Duodenal mucosa (tissue), 2 donors: ENCODE results near the gene HAPLN3.
"Not testable (repeated sequence)": the region's sequence is repeated elsewhere in the genome, so short reads cannot be mapped to it uniquely, and the experiment has no call there.

Source experiments
- H3K27ac ChIP-seq: one replicate; pipeline ENCODE4 v1.7.0; 2013; ENCODE audit warnings: low read depth, low read length
- H3K27me3 ChIP-seq, 2 donors: one replicate each; pipeline ENCODE4 v1.7.0; 2013; ENCODE audit warnings: low read length in 2 of 2, control low read depth in 1 of 2; ENCODE audit not compliant: insufficient read depth in 2 of 2, control insufficient read depth in 1 of 2
- H3K36me3 ChIP-seq, 2 donors: one replicate each; pipeline ENCODE4 v1.7.0; 2013; ENCODE audit warnings: low read length in 2 of 2, control low read depth in 1 of 2; ENCODE audit not compliant: insufficient read depth in 2 of 2, control insufficient read depth in 1 of 2
- H3K4me1 ChIP-seq, 2 donors: one replicate each; pipeline ENCODE4 v1.7.0; 2013; ENCODE audit warnings: low read length in 2 of 2, control low read depth in 1 of 2; ENCODE audit not compliant: insufficient read depth in 2 of 2, control insufficient read depth in 1 of 2
- H3K4me3 ChIP-seq, 2 donors: one replicate each; pipeline ENCODE4 v1.7.0; 2013; ENCODE audit warnings: low read length in 2 of 2, low read depth in 1 of 2
- H3K9ac ChIP-seq, 2 donors: one replicate each; pipeline ENCODE4 v1.7.0; 2013; ENCODE audit warnings: low read length in 2 of 2, low read depth in 1 of 2
- H3K9me3 ChIP-seq, 2 donors: one replicate each; pipeline ENCODE4 v1.7.0; 2013; ENCODE audit warnings: low read length in 2 of 2, control low read depth in 1 of 2; ENCODE audit not compliant: control insufficient read depth in 1 of 2

Gene HAPLN3, protein sequence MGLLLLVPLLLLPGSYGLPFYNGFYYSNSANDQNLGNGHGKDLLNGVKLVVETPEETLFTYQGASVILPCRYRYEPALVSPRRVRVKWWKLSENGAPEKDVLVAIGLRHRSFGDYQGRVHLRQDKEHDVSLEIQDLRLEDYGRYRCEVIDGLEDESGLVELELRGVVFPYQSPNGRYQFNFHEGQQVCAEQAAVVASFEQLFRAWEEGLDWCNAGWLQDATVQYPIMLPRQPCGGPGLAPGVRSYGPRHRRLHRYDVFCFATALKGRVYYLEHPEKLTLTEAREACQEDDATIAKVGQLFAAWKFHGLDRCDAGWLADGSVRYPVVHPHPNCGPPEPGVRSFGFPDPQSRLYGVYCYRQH

DNA sequence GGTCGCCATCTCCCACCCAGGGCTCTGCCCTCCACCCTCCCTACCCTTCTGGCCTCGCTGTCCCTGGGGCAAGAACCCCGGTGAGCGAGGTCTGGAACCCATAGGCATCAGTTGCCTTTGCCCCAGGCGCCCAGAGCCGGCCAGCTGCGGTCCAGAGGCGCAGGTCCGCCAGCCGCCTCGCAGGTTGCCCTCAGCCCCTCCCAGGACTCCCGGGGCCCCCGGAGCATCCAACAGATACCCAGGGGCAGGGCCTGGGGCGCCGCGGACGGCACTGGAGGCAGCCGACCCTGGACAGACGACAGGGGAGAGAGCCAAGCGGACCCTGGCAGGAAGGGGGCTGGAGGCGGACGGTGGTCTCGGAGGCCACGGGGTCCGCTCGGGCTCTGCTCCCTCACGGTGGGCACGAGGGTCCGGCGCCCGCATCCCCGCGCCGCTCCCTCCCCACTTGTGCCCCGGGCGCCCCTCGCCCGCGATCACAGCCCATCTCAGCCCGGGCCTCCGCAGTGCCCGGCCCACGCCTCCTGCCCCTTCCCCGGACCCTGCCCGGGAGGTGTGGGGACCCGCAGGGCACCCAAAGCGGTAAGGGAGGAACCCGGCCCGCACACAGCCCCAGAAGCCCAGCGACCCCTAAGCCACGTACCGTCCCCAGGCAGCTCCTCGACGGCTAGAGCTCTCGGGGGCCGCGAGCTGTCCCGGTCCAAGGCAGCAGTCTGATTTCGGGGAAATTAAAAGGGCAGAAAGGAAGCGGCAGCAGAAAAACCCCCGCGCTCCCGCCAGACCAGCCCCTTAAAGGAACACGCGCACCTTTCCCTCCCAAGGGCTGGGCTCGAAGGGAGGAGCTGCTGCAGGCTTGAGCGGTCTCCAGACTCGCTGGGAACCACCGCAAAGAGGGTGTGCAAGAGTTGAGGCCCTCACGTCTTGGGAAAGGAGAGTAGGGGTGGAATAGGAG, at the start of gene HAPLN3:
HAPLN3 (minus strand) TSS at position 726 of the 949 bp plus-strand sequence. CDS start 8,246 bp downstream, outside the sequence.
- H3K4me3 ChIP-seq, result peak within 1 kb of the TSS; percentile 65 to 67
- peaks cover 7 to 20% of the 10 kb centered on the region in 2 donors for H3K4me1 ChIP-seq
- H3K27me3 ChIP-seq, result peaks cover 8 to 15% of the 10 kb centered on the region in 2 donors
- no peaks in the 10 kb centered on the region for H3K36me3 ChIP-seq
- no peaks in the 10 kb centered on the region for H3K9me3 ChIP-seq
- H3K27ac ChIP-seq, result no peak within 1 kb of the TSS
- H3K9ac ChIP-seq, result no peak within 1 kb of the TSS

DNA sequence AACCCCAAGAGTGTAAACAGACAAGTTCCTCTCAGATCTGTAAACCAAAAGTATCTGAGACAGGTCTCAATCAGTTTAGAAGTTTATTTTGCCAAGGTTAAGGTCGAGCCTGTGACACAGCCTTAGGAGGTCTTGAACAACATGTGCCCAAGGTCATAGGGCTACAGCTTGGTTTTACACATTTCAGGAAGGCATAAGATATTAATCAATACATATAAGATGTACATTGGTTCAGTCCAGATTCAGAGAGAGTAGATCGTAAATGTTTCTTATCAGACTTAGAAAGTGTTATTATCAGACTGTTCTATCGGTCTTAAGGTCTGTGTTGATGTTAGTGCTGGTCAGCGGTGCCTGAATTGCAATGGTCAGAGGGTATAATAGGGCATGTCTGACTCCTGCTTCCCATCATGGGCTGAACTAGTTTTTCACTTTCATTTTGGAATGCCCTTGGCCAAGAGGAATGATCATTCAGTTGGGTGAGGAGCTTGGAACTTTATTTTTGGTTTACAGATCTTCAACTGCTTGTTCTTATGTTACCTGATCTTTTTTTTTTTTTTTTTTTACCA, 44.8 kb upstream of the HAPLN3 start:
- Histone ChIP-seq H3K4me3 (no peak overlapping the region), H3K9ac (no peak overlapping the region), H3K27me3 (no peaks in the 10 kb centered on the region), H3K4me1 (no peaks in the 10 kb centered on the region), H3K36me3 (no peaks in the 10 kb centered on the region), H3K27ac (no peak overlapping the region), H3K9me3 (no peaks in the 10 kb centered on the region)

DNA sequence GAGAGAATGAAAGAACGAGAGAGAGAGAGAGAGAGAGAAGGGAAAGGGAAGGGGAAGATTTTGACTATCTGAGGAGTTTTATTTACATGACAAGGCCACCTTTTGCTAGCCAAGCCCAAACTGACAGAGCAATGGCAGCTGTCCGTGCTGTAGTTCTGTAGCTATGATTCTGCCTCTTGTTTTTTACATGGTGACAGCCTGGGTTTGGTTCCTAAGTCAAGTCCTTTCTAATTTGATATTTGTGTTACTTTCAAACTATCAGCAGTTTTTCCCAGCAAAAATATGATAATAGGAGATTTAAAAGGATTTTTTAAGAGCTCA, 44.1 kb upstream of the HAPLN3 start:
- Histone ChIP-seq H3K27ac (no peak overlapping the region), H3K9ac (no peak overlapping the region), H3K36me3 (no peaks in the 10 kb centered on the region), H3K4me1 (no peaks in the 10 kb centered on the region), H3K9me3 (no peaks in the 10 kb centered on the region), H3K27me3 (no peaks in the 10 kb centered on the region), H3K4me3 (no peak overlapping the region)

DNA sequence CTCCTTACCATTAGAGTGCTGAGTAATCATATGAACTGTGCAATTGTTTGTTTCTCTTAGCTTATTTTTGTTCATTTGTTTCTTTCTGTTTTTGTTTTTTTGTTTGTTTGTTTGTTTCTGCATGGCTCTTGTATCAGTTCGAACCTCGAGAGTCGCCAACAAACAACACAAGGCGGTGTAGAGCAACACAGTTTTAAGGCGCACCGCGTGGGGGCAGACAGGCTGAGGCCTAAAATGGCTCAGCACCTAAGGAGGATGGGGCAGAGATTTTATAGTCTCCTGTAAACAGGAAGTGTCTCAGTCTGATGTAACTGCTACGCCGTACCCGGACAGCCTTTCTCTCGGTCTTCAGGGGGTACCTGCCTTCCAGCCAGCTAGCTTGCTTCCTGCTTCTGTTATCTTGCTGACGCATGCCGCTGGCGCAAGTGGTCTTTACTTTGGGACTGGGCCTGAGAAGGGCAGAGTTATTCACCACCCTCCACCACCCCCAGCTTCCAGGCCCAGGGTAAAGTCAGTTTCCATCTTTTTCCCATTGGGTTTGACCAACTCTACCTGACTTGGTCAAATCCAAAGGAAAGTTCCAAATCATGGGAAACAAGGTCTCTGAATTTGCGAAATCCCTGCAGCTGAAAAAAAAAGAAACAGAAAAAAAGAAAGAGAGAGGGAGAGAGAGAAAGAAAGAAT, 43.6 kb upstream of the HAPLN3 start:
- no peaks in the 10 kb centered on the region for H3K9me3 ChIP-seq
- no peaks in the 10 kb centered on the region for H3K36me3 ChIP-seq

GRCh38 chr15:88934449-88934848, 39.1 kb upstream of the HAPLN3 start:
- H3K9me3 ChIP-seq, H3K4me3 ChIP-seq, H3K9ac ChIP-seq, H3K36me3 ChIP-seq, H3K27me3 ChIP-seq, H3K27ac ChIP-seq, H3K4me1 ChIP-seq: not testable (repeated sequence)

More for the DNA sequence above, 43.6 kb upstream of the HAPLN3 start:
- H3K27ac ChIP-seq, result no peak overlapping the region
- no peaks in the 10 kb centered on the region for H3K27me3 ChIP-seq
- H3K9ac ChIP-seq, result no peak overlapping the region
- H3K4me1 ChIP-seq, result no peaks in the 10 kb centered on the region
- no peak overlapping the region for H3K4me3 ChIP-seq

- Histone ChIP-seq H3K27me3 (peaks cover 0 to 3% of the 10 kb centered on the region in 2 donors), H3K9me3 (no peaks in the 10 kb centered on the region), H3K27ac (no peak overlapping the region), H3K4me1 (no peaks in the 10 kb centered on the region), H3K36me3 (no peaks in the 10 kb centered on the region), H3K9ac (no peak overlapping the region), H3K4me3 (no peak overlapping the region)
Measured at GRCh38 chr15:88932875-88933330, 37.6 kb upstream of the HAPLN3 start.

GRCh38 chr15:88932271-88932874, 37.0 kb upstream of the HAPLN3 start:
- H3K27me3 ChIP-seq, result peaks cover 0 to 3% of the 10 kb centered on the region in 2 donors
- no peaks in the 10 kb centered on the region for H3K36me3 ChIP-seq
- no peak overlapping the region for H3K27ac ChIP-seq
- H3K4me1 ChIP-seq, result no peaks in the 10 kb centered on the region
- H3K9me3 ChIP-seq, result no peaks in the 10 kb centered on the region
- H3K9ac ChIP-seq, result no peak overlapping the region
- H3K4me3 ChIP-seq, result no peak overlapping the region

DNA sequence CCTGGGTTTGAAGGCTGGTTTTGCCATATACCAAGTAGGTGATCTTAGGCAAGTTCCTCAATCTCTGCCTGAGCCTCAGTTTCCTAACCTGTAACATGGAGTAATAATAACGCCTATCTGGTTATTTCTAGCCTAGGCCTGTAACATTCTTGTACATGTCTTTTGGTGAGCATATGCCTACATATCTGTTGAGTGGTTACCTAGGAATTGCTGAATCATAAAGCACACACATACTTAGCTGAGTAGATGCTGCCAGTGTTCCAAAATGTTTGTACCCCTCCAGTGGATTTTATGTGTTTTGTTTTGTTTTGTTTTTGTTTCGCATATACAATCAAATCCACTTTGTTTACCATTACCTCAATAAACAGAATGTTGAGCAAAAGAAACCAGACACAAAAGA, 35.2 kb upstream of the HAPLN3 start:
- no peak overlapping the region for H3K4me3 ChIP-seq
- H3K9me3 ChIP-seq, result no peaks in the 10 kb centered on the region
- no peaks in the 10 kb centered on the region for H3K4me1 ChIP-seq
- no peak overlapping the region for H3K9ac ChIP-seq
- no peak overlapping the region for H3K27ac ChIP-seq
- H3K27me3 ChIP-seq, result peaks cover 0 to 3% of the 10 kb centered on the region in 2 donors
- no peaks in the 10 kb centered on the region for H3K36me3 ChIP-seq

DNA sequence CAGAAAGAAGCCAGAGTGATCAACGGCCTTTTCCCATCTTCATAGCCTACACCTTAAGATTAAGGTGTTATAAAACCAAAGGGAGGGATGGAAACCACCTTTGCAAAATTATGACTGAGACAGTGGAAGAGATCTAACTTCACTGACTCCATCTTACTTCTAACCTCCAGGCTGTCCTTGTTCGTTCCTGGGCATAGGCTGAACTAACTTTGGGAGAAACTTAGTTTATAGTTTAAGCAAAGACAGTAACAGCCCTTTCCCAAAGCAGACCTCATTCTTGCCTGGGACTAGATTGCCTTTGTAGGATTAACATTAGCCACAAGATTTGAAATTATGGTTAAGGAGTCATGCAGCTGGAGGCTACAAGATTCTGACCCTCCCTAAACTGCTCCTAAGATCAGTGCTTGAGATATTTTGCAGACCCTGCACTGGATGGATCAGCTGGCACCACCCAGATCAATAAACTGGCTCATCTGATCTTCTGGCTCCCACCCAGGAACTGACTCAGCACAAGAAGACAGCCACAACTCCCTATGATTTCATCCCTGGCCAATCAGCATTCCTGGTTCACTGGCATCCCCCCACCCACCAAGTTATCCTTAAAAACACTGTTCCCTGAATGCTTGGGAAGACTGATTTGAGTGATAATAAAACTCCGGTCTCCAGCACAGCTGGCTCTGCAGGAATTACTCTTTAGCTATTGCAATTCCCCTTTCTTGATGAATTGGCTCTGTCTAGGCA, 34.2 kb upstream of the HAPLN3 start:
- not testable (repeated sequence) for H3K27ac ChIP-seq, H3K9me3 ChIP-seq, H3K4me3 ChIP-seq, H3K27me3 ChIP-seq, H3K9ac ChIP-seq, H3K36me3 ChIP-seq, H3K4me1 ChIP-seq
